NT2/D1 (cell line): ENCODE data around the gene TBC1D32.
"Not testable (repeated sequence)": the region's sequence is repeated elsewhere in the genome, so short reads cannot be mapped to it uniquely, and the experiment has no call there.

Source experiments
- DNase-seq: peaks from one replicate; pipeline ENCODE4 v3.0.0-alpha.2; 2011; ENCODE audit warnings: low read depth, low spot score
- H3K27me3 ChIP-seq: 2 replicates; pipeline ENCODE4 v1.6.0; 2011; ENCODE audit warnings: mild to moderate bottlenecking; ENCODE audit not compliant: insufficient read length, insufficient read depth
- H3K36me3 ChIP-seq: 2 replicates; pipeline ENCODE4 v1.6.1; 2011; ENCODE audit warnings: mild to moderate bottlenecking, low read length, mixed read lengths; ENCODE audit not compliant: insufficient read depth, insufficient read length
- H3K4me1 ChIP-seq: 2 replicates; pipeline ENCODE4 v1.5.1; 2011; ENCODE audit not compliant: insufficient read depth, insufficient read length
- H3K4me3 ChIP-seq: 2 replicates; pipeline ENCODE4 v1.5.1; 2011; ENCODE audit warnings: low read depth; ENCODE audit not compliant: insufficient read length
- H3K9ac ChIP-seq: 2 replicates; pipeline ENCODE4 v1.6.0; 2011; ENCODE audit warnings: low read depth; ENCODE audit not compliant: insufficient read length
- H3K9me3 ChIP-seq: 2 replicates; pipeline ENCODE4 v1.5.1; 2011; ENCODE audit warnings: mild to moderate bottlenecking, low read length; ENCODE audit not compliant: insufficient read depth
- SUZ12 ChIP-seq: IDR thresholded peaks from 2 replicates; pipeline ENCODE4 v1.6.1; 2011; ENCODE audit not compliant: insufficient read length, insufficient read depth; ENCODE audit errors: extremely low read depth
- YY1 ChIP-seq: IDR thresholded peaks from 2 replicates; pipeline ENCODE4 v1.6.1; 2011; ENCODE audit not compliant: insufficient read length, insufficient read depth
- ZNF274 ChIP-seq: IDR thresholded peaks from 2 replicates; pipeline ENCODE4 v1.6.1; 2011; ENCODE audit warnings: mild to moderate bottlenecking, low read depth, low read length

TBC1D32 gene

GRCh38 chr6:121105461-121105860 is 228.8 kb downstream of the TBC1D32 start:
- Histone ChIP-seq H3K4me3 (no peak overlapping the region), H3K9ac (no peak overlapping the region), H3K36me3 (no peaks in the 10 kb centered on the region), H3K9me3 (no peaks in the 10 kb centered on the region), H3K4me1 (no peaks in the 10 kb centered on the region), H3K27me3 (no peaks in the 10 kb centered on the region)
- TF ChIP-seq ZNF274: no peak
- no peak for TF ChIP-seq SUZ12
- no peak for TF ChIP-seq YY1
- no peak for DNase-seq

GRCh38 chr6:121093928-121094327 is 240.4 kb downstream of the TBC1D32 start:
- DNase-seq: no peak
- no peak overlapping the region for H3K9ac ChIP-seq
- H3K4me3 ChIP-seq: no peak overlapping the region
- H3K9me3 ChIP-seq: no peaks in the 10 kb centered on the region
- TF ChIP-seq YY1 (no peak), ZNF274 (no peak), SUZ12 (no peak)
- H3K36me3 ChIP-seq: no peaks in the 10 kb centered on the region
- no peaks in the 10 kb centered on the region for H3K4me1 ChIP-seq
- H3K27me3 ChIP-seq: no peaks in the 10 kb centered on the region

- no peaks in the 10 kb centered on the region for H3K36me3 ChIP-seq
- H3K4me3 ChIP-seq: no peak overlapping the region
- H3K4me1 ChIP-seq: no peaks in the 10 kb centered on the region
- no peak for TF ChIP-seq YY1
- no peak for TF ChIP-seq ZNF274
- TF ChIP-seq SUZ12: no peak
- H3K9me3 ChIP-seq: no peaks in the 10 kb centered on the region
- H3K27me3 ChIP-seq: no peaks in the 10 kb centered on the region
- H3K9ac ChIP-seq: no peak overlapping the region
- DNase-seq: no peak
Measured at GRCh38 chr6:121090492-121090891, 243.8 kb downstream of the TBC1D32 start.

GRCh38 chr6:121086876-121087275 is 247.4 kb downstream of the TBC1D32 start:
- Histone ChIP-seq H3K36me3 (no peaks in the 10 kb centered on the region), H3K9me3 (no peaks in the 10 kb centered on the region), H3K27me3 (no peaks in the 10 kb centered on the region), H3K4me1 (no peaks in the 10 kb centered on the region), H3K9ac (no peak overlapping the region), H3K4me3 (no peak overlapping the region)
- no peak for DNase-seq
- TF ChIP-seq SUZ12 (no peak), ZNF274 (no peak)

GRCh38 chr6:121076119-121076518 is 258.2 kb downstream of the TBC1D32 start:
- Histone ChIP-seq H3K9ac (no peak overlapping the region), H3K4me3 (no peak overlapping the region), H3K4me1 (no peaks in the 10 kb centered on the region), H3K36me3 (no peaks in the 10 kb centered on the region), H3K9me3 (no peaks in the 10 kb centered on the region), H3K27me3 (no peaks in the 10 kb centered on the region)
- no peak for DNase-seq
- TF ChIP-seq ZNF274: no peak
- TF ChIP-seq SUZ12: no peak
- no peak for TF ChIP-seq YY1

- not testable (repeated sequence) for H3K36me3 ChIP-seq, H3K4me1 ChIP-seq, H3K4me3 ChIP-seq, H3K27me3 ChIP-seq, DNase-seq, H3K9ac ChIP-seq
- peaks cover 23% of the 10 kb centered on the region; the same call in 1 of the 2 replicates for H3K9me3 ChIP-seq
Measured at GRCh38 chr6:121068749-121069148, 265.5 kb downstream of the TBC1D32 start.

DNA sequence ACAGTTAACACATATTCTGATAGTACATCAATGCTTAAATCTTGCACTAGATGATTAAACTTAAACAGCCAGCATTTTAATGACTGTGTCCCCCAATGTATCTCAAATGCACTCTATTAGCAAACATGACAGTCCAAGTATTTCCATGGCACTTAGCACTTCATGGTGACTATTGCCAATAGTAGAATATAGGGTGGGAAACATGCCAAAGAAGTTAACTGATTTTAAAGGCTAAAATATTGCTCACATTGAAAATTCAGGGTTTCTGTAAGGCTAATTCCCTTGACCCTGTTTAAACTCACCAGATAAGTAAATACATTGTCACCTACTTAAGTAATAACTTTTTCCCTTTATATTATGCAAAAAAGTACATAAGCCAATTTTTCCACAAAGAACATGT is 266.9 kb downstream of the TBC1D32 start:
- Histone ChIP-seq H3K36me3 (no peaks in the 10 kb centered on the region), H3K9me3 (peaks cover 23% of the 10 kb centered on the region; the same call in 1 of the 2 replicates), H3K4me3 (no peak overlapping the region), H3K27me3 (no peaks in the 10 kb centered on the region), H3K4me1 (no peaks in the 10 kb centered on the region), H3K9ac (no peak overlapping the region)
- no peak for DNase-seq
- TF ChIP-seq SUZ12 (no peak), ZNF274 (no peak), YY1 (no peak)

- H3K36me3 ChIP-seq: no peaks in the 10 kb centered on the region
- H3K27me3 ChIP-seq: no peaks in the 10 kb centered on the region
- no peak for TF ChIP-seq SUZ12
- TF ChIP-seq YY1: no peak
- no peak for TF ChIP-seq ZNF274
- no peaks in the 10 kb centered on the region for H3K4me1 ChIP-seq
- peaks cover 17% of the 10 kb centered on the region; the same call in 1 of the 2 replicates for H3K9me3 ChIP-seq
- no peak overlapping the region for H3K9ac ChIP-seq
- DNase-seq: no peak
- no peak overlapping the region for H3K4me3 ChIP-seq
Measured at GRCh38 chr6:121064345-121064744, 269.9 kb downstream of the TBC1D32 start.
